BJ (cell line): ENCODE results near the gene GRN. TPM values are rescaled to one million over a fixed set of nuclear protein-coding genes. Genes with fewer than 3 reads are reported as not detected.
A peak's percentile ranks its signal among the peaks of the same experiment; 100 is the strongest.

ENCODE experiments used
- CTCF ChIA-PET: fragments of 350-600 bp; formaldehyde crosslinking; extraction: SDS; loops from one replicate; lab custom pipeline; 2021; ENCODE audit warnings: antibody characterized with exemption, inconsistent platforms; lab: Yijun Ruan, JAX
- POLR2A ChIA-PET: fragments of 300-600 bp; sonication (Branson Sonifier 250); formaldehyde crosslinking; extraction: SDS; loops from one replicate; lab custom pipeline; 2021; ENCODE audit warnings: antibody characterized with exemption; lab: Charles Lee
- DNase-seq: peaks from one replicate; pipeline ENCODE4 v3.0.0-alpha.2; 2011; ENCODE audit warnings: low read depth
- H3K27me3 ChIP-seq: 2 replicates; pipeline ENCODE4 v1.6.0; 2011; ENCODE audit warnings: low read length; ENCODE audit not compliant: control insufficient read depth, insufficient read depth
- H3K36me3 ChIP-seq: 2 replicates; pipeline ENCODE4 v1.5.1; 2011; ENCODE audit warnings: low read length; ENCODE audit not compliant: control insufficient read depth, insufficient read depth
- H3K4me3 ChIP-seq: 2 replicates; pipeline ENCODE4 v1.5.1; 2011; ENCODE audit warnings: low read depth, mild to moderate bottlenecking, control low read depth, low read length
- CTCF ChIP-seq: IDR thresholded peaks from 2 replicates; pipeline ENCODE4 v1.5.1; 2011; ENCODE audit warnings: low read depth, mild to moderate bottlenecking, control low read depth, inconsistent platforms, low read length, moderate library complexity; ENCODE audit not compliant: insufficient read depth
- polyA plus RNA-seq: library from polyadenylated mRNA; depleted of rRNA; stranded (reverse); fragments of >200 nt; gene quantifications from 2 replicates; pipeline ENCODE4 v1.2.3, GENCODE V29; 2011

The GRN gene
- polyA plus RNA-seq, 1 experiment, result 581 TPM

- Histone ChIP-seq H3K27me3 (peaks cover 30% of the 10 kb centered on the region), H3K4me3 (peak overlapping the region; percentile 40; the same call in 1 of the 2 replicates), H3K36me3 (peaks cover 11% of the 10 kb centered on the region)
- DNase-seq, result no peak
- POLR2A ChIA-PET, result interaction anchor here (0.6 to 0.9 kb wide), 2 partner anchors 36 to 97 kb away, joined by 4 to 10 read pairs; partner anchors contain the start of gene UBTF
- TF ChIP-seq CTCF, result no peak
- CTCF ChIA-PET, result interaction anchor here (0.7 to 1.1 kb wide), 2 partner anchors 97 to 99 kb away, joined by 3 to 4 read pairs; no protein-coding TSS in a partner anchor
Measured at GRCh38 chr17:44315760-44316731, 29.1 kb upstream of the GRN start.

GRCh38 chr17:44317545-44317944, 27.6 kb upstream of the GRN start:
- no peak for TF ChIP-seq CTCF
- POLR2A ChIA-PET, result no interaction called here
- no peak for DNase-seq
- H3K27me3 ChIP-seq, result peaks cover 30% of the 10 kb centered on the region
- peaks cover 18% of the 10 kb centered on the region for H3K36me3 ChIP-seq
- CTCF ChIA-PET, result interaction anchor here (1.1 to 2.3 kb wide), 2 partner anchors 28 to 107 kb away, joined by 3 to 9 read pairs; no protein-coding TSS in a partner anchor
- H3K4me3 ChIP-seq, result no peak overlapping the region

GRCh38 chr17:44318077-44318892, 26.8 kb upstream of the GRN start:
- Histone ChIP-seq H3K4me3 (no peak overlapping the region), H3K27me3 (peaks cover 30% of the 10 kb centered on the region), H3K36me3 (peaks cover 18% of the 10 kb centered on the region)
- no peak for TF ChIP-seq CTCF
- no peak for DNase-seq
- POLR2A ChIA-PET, result interaction anchor here (0.6 kb wide), 1 partner anchor 13 kb away, joined by 6 read pairs; no protein-coding TSS in a partner anchor
- CTCF ChIA-PET, result interaction anchor here (1.1 to 2.3 kb wide), 2 partner anchors 28 to 108 kb away, joined by 3 to 9 read pairs; no protein-coding TSS in a partner anchor

- Histone ChIP-seq H3K27me3 (peaks cover 17% of the 10 kb centered on the region), H3K36me3 (peaks cover 18% of the 10 kb centered on the region), H3K4me3 (no peak overlapping the region)
- POLR2A ChIA-PET, result no interaction called here
- no peak for DNase-seq
- CTCF ChIA-PET, result interaction anchor here (1.1 kb wide), 2 partner anchors 11 to 110 kb away, joined by 3 to 4 read pairs; no protein-coding TSS in a partner anchor
- no peak for TF ChIP-seq CTCF
Measured at GRCh38 chr17:44320066-44320465, 25.0 kb upstream of the GRN start.
